Spleen (tissue), 11 donors: ENCODE measurements around the gene MAMDC2. TPM values are rescaled to one million over a fixed set of nuclear protein-coding genes. Genes with fewer than 3 reads are reported as not detected.

Source experiments
- DNase-seq: peaks from one replicate; pipeline ENCODE4 v3.0.0-alpha.2; 2020
- H3K27ac ChIP-seq, 8 donors: fragments of 200-600 bp; sonication (generic) in 7 of 8; 1 replicate in 4 of 8; 2 replicates in 4 of 8; pipeline versions ENCODE4 v1.5.0 to v1.8.0; 2016 to 2021; ENCODE audit warnings: inconsistent platforms in 4 of 8, mild to moderate bottlenecking in 4 of 8, moderate library complexity in 1 of 8
- H3K27me3 ChIP-seq, 7 donors: fragments of 200-600 bp; sonication (generic) in 6 of 7; replicated peaks in 1 of 7; 1 replicate in 4 of 7; 2 replicates in 3 of 7; pipeline versions ENCODE4 v1.5.0 to v1.8.0; 2016 to 2021; ENCODE audit warnings: inconsistent platforms in 3 of 7, mild to moderate bottlenecking in 1 of 7
- H3K36me3 ChIP-seq, 6 donors: fragments of 200-600 bp; sonication (generic) in 5 of 6; 1 replicate in 4 of 6; 2 replicates in 2 of 6; pipeline versions ENCODE4 v1.5.0 to v1.8.0; 2016 to 2021; ENCODE audit warnings: inconsistent platforms in 2 of 6
- H3K4me1 ChIP-seq, 6 donors: fragments of 200-600 bp; sonication (generic) in 5 of 6; 1 replicate in 3 of 6; 2 replicates in 3 of 6; pipeline versions ENCODE4 v1.5.0 to v1.8.0; 2016 to 2021; ENCODE audit warnings: inconsistent platforms in 3 of 6
- H3K4me3 ChIP-seq, 8 donors: fragments of 200-600 bp; sonication (generic) in 7 of 8; 1 replicate in 4 of 8; 2 replicates in 4 of 8; pipeline versions ENCODE4 v1.5.0 to v1.8.0; 2016 to 2021; ENCODE audit warnings: inconsistent platforms in 4 of 8, mild to moderate bottlenecking in 4 of 8, moderate library complexity in 2 of 8
- H3K9me3 ChIP-seq, 8 donors: fragments of 200-600 bp; sonication (generic) in 7 of 8; 1 replicate in 4 of 8; 2 replicates in 4 of 8; pipeline versions ENCODE4 v1.5.0 to v1.8.0; 2016 to 2021; ENCODE audit warnings: inconsistent platforms in 4 of 8
- POLR2A ChIP-seq, 3 donors: fragments of 450-650 bp; IDR thresholded peaks; one replicate each; pipeline ENCODE4 v1.5.1; 2017; ENCODE audit warnings: antibody characterized with exemption in 3 of 3, mild to moderate bottlenecking in 1 of 3
- POLR2AphosphoS5 ChIP-seq, 3 donors: sonication (generic); formaldehyde crosslinking; IDR thresholded peaks; one replicate each; pipeline ENCODE4 v1.5.1; 2017; ENCODE audit warnings: antibody characterized with exemption in 3 of 3
- WGBS, 5 donors: extraction: QIAGEN DNeasy Blood & Tissue Kit in 3 of 5; methylation state at CpG; one replicate each; pipeline versions ENCODE4 v1.1.5 to v1.1.7; 2013 to 2018; 5-methylcytosine and 5-hydroxymethylcytosine counted together
- intact Hi-C: fragments of 100-400 bp; cut with DNase I; formaldehyde crosslinking; loops from one replicate; pipeline ENCODE4 v1.15.0; 2023; ENCODE audit warnings: low total_unique reads
- polyA plus RNA-seq, 3 donors: library from polyadenylated mRNA; stranded (reverse); fragments of 200-250 nt; gene quantifications; one replicate each; pipeline ENCODE4 v1.2.1, GENCODE V29; 2013
- total RNA-seq, 7 donors: library from RNA; depleted of rRNA in 3 of 7; stranded (reverse); fragments of >200 nt in 3 of 7; fragmentation: NEBNext Ultra II Directional in 4 of 7; extraction: Animal tissue kit (Norgen Biotek cat#: 25700) in 4 of 7; gene quantifications; one replicate each; pipeline versions ENCODE4 v1.1.0 to v1.2.1, GENCODE V29; 2016 to 2021
- TF ChIP-seq, protein P1 (sequence below), 11 experiments: fragments of 200-600 bp in 7 of 11; fragments of 450-650 bp in 4 of 11; sonication (generic) in 4 of 11; IDR thresholded peaks in 8 of 11; conservative IDR thresholded peaks in 3 of 11; 1 replicate in 7 of 11; 2 replicates in 4 of 11; pipeline versions ENCODE4 v1.4.0 to v1.8.0; 2016 to 2021; ENCODE audit warnings: antibody characterized with exemption in 11 of 11, inconsistent platforms in 4 of 11, mild to moderate bottlenecking in 1 of 11
- donor health status: healthy with polysubstance abuse.
- donor health status: DM: no; HTN: no; CAD: no; lungs with moderate emphysema.
- donor health status: DM: no; HTN: no; CAD: no.
- donor health status: Bipolar disorder and iron deficiency.
- donor health status: healthy.
- donor health status: DM: no; HTN: no; CAD: no.
- donor health status: DM: yes; HTN: yes; CAD: no.

Gene MAMDC2
- total and polyA plus RNA-seq, 10 donors = 1.5 to 65.5 (median 14.5) TPM

DNA sequence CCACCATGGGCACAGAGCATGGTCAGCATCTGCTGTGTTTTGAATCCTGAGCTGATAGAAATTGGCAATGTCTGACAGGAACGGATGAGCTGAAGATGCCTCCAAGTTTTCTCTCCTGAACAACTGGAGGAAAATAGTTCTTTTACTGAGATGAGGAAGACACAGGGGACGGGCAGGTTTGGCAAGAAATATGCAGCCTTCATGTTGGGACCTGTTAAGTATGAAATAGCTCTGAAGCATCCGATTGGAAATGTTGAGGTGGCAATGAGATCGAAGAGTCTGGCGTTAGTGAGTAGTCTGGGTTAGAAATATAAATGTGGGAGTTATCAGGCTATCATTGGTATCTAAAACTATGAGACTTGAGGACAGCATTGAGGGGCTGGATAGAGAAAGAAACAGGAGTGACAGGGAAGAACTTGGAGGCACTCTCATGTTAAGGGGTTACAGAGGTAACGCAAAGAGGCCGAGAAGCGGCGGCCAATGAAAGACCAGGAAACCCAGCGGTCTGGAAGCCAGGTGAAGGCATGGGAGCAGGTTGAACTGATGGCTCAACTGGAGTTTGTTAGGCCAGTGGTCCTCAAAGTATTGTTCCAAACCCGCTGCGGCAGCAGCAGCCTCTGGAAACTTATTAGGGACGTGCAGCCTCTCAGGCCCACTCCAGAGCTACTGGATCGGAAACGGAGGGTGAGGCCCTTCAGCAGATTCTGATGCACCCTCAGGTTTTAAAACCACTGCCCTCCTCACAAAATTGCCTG, 1.0 kb upstream of the MAMDC2 start:
- peak overlapping the region in 5 of 8 donors; percentile 41 to 78 (median 59) for H3K27ac ChIP-seq
- peaks cover 0 to 33% (median 13%) of the 10 kb centered on the region in 6 donors for H3K4me1 ChIP-seq
- no peaks in the 10 kb centered on the region for H3K36me3 ChIP-seq
- H3K27me3 ChIP-seq = peaks cover 0 to 47% (median 10%) of the 10 kb centered on the region in 7 donors
- no peaks in the 10 kb centered on the region for H3K9me3 ChIP-seq
- 87 to 94% (median 91%) methylated on average over 15 of the region's 15 CpGs for WGBS, 5 donors
- peak overlapping the region in 3 of 8 donors; percentile 48 to 66 (median 52) for H3K4me3 ChIP-seq
- no peak for DNase-seq
- intact Hi-C loops = no loop called here
- TF ChIP-seq, protein P1, sequence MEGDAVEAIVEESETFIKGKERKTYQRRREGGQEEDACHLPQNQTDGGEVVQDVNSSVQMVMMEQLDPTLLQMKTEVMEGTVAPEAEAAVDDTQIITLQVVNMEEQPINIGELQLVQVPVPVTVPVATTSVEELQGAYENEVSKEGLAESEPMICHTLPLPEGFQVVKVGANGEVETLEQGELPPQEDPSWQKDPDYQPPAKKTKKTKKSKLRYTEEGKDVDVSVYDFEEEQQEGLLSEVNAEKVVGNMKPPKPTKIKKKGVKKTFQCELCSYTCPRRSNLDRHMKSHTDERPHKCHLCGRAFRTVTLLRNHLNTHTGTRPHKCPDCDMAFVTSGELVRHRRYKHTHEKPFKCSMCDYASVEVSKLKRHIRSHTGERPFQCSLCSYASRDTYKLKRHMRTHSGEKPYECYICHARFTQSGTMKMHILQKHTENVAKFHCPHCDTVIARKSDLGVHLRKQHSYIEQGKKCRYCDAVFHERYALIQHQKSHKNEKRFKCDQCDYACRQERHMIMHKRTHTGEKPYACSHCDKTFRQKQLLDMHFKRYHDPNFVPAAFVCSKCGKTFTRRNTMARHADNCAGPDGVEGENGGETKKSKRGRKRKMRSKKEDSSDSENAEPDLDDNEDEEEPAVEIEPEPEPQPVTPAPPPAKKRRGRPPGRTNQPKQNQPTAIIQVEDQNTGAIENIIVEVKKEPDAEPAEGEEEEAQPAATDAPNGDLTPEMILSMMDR (IDR thresholded peaks at IDR 0.05 in 8 of 11, conservative IDR thresholded peaks at IDR 0.05 in 3 of 11) = no peak
- TF ChIP-seq POLR2A (IDR thresholded peaks at IDR 0.05) = no peak
- no peak for TF ChIP-seq POLR2AphosphoS5 (IDR thresholded peaks at IDR 0.05)

DNA sequence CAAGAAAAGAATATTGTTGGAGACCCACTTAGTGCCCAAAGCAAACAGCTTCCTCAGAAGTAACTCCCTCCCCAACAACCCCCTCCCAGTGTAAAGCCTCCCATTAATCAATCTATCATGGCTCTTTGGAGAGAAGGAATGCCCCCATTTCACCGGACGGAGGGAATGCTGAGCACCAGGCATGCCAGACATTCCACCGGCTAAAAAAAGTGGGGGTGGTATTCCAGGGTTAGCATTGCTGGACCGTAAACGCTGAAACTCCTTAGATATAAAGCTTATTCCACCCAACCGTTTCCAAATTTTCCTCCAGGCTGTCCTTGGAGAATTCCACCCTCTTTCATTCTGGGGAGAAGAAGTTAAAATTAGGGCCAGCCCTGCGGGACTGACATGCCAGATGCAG, 363 bp upstream of the MAMDC2 start:
- intact Hi-C loops = no loop called here
- WGBS, 5 donors = 35 to 45% (median 40%) methylated on average over 7 of the region's 7 CpGs

DNA sequence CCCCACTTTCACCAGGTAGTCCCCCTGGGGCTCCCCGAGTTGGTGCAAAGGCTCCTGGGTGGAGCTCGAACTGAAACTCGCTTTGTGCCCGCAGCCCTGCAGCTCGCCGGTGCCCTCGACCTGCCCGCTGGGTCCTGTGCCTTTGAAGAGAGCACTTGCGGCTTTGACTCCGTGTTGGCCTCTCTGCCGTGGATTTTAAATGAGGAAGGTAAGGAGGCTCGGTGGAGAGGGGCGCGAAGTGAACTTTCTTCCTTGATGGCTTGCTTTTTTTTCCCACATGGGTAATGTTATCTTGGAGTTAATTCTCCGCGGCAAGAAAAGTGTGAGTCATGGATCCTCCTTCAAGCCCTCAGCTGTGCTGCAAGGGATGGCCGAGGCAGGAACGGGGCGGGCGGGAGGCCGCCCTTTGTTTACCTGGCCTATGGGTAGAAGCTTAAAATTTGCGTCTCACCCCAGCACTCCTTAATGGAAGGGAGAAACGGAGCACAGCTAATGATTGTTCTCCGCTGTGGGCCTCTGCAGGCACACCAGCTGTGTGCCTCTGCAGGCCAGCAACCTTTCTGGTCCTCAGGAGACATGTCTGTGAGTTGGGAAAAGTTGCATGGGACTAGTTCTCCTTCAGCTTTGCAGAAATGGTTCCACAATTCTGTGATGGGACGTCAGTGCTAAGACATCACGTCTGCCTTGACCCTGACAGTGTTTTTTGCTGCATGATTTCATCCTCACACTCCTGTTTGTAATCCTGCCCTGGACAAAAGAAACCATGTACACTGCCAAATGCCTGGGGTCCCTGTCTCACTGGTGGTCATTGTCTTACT, 1.1 kb downstream of the MAMDC2 start:
- Histone ChIP-seq H3K4me3 (peak overlapping the region; percentile 16 to 66 (median 41)), H3K9me3 (no peaks in the 10 kb centered on the region), H3K36me3 (no peaks in the 10 kb centered on the region), H3K27me3 (peaks cover 0 to 62% (median 10%) of the 10 kb centered on the region in 7 donors), H3K27ac (peak overlapping the region in 7 of 8 donors; percentile 2 to 78 (median 59)), H3K4me1 (peaks cover 0 to 45% (median 21%) of the 10 kb centered on the region in 6 donors)
- 22 to 32% (median 29%) methylated on average over 24 to 26 of the region's 26 CpGs for WGBS, 5 donors
- no peak for DNase-seq
- TF ChIP-seq POLR2AphosphoS5 (IDR thresholded peaks at IDR 0.05) = no peak
- TF ChIP-seq, protein P1 (IDR thresholded peaks at IDR 0.05 in 8 of 11, conservative IDR thresholded peaks at IDR 0.05 in 3 of 11) = no peak
- TF ChIP-seq POLR2A (IDR thresholded peaks at IDR 0.05) = no peak
- intact Hi-C loops = no loop called here

More for the DNA sequence above, 363 bp upstream of the MAMDC2 start:
- H3K9me3 ChIP-seq = no peaks in the 10 kb centered on the region
- peaks cover 0 to 33% (median 14%) of the 10 kb centered on the region in 6 donors for H3K4me1 ChIP-seq
- peak overlapping the region in 7 of 8 donors; percentile 2 to 78 (median 59) for H3K27ac ChIP-seq
- no peaks in the 10 kb centered on the region for H3K36me3 ChIP-seq
- H3K27me3 ChIP-seq = peaks cover 0 to 53% (median 10%) of the 10 kb centered on the region in 7 donors
- TF ChIP-seq POLR2AphosphoS5 (IDR thresholded peaks at IDR 0.05) = no peak
- TF ChIP-seq, protein P1 (IDR thresholded peaks at IDR 0.05 in 8 of 11, conservative IDR thresholded peaks at IDR 0.05 in 3 of 11) = no peak
- peak overlapping the region in 7 of 8 donors; percentile 36 to 66 (median 43) for H3K4me3 ChIP-seq
- no peak for DNase-seq
